Prostate gland (tissue), 2 donors: ENCODE measurements around the gene ODAPH. TPM values are rescaled to one million over a fixed set of nuclear protein-coding genes. Genes with fewer than 3 reads are reported as not detected.
"Not testable (repeated sequence)": the region's sequence is repeated elsewhere in the genome, so short reads cannot be mapped to it uniquely, and the experiment has no call there.

ENCODE experiments used
- DNase-seq: peaks from one replicate; pipeline ENCODE4 v3.0.0-alpha.2; 2019; ENCODE audit warnings: low spot score
- H3K27ac ChIP-seq, 2 donors: fragments of 200-600 bp; sonication (generic); 2 replicates each; pipeline ENCODE4 v1.5.1; 2017 to 2019
- H3K27me3 ChIP-seq: fragments of 200-600 bp; sonication (generic); replicated peaks from 2 replicates; pipeline ENCODE4 v1.5.1; 2019; ENCODE audit not compliant: insufficient read depth
- H3K36me3 ChIP-seq, 2 donors: fragments of 200-600 bp; sonication (generic); 1 replicate in 1 of 2; 2 replicates in 1 of 2; pipeline versions ENCODE4 v1.5.1 to v1.8.1; 2017 to 2019
- H3K4me1 ChIP-seq: fragments of 200-600 bp; sonication (generic); replicated peaks from 2 replicates; pipeline ENCODE4 v1.5.1; 2019
- H3K4me3 ChIP-seq, 2 donors: fragments of 200-600 bp; sonication (generic); 2 replicates each; pipeline ENCODE4 v1.5.1; 2017 to 2019
- H3K9me3 ChIP-seq: fragments of 200-600 bp; sonication (generic); 2 replicates; pipeline ENCODE4 v1.5.1; 2017
- CTCF ChIP-seq, 4 experiments: fragments of 200-600 bp in 2 of 4; fragments of 450-650 bp in 2 of 4; sonication (generic) in 2 of 4; IDR thresholded peaks; 1 replicate in 3 of 4; 2 replicates in 1 of 4; pipeline ENCODE4 v1.5.1; 2016 to 2019; ENCODE audit warnings: antibody characterized with exemption in 4 of 4, mild to moderate bottlenecking in 2 of 4, moderate library complexity in 2 of 4
- POLR2A ChIP-seq: fragments of 450-650 bp; IDR thresholded peaks from one replicate; pipeline ENCODE4 v1.6.1; 2016; ENCODE audit warnings: antibody characterized with exemption, mild to moderate bottlenecking
- POLR2AphosphoS5 ChIP-seq: sonication (generic); formaldehyde crosslinking; IDR thresholded peaks from one replicate; pipeline ENCODE4 v1.6.1; 2017; ENCODE audit warnings: antibody characterized with exemption
- WGBS: methylation state at CpG from one replicate; pipeline ENCODE4 v1.1.5; 2018; 5-methylcytosine and 5-hydroxymethylcytosine counted together
- intact Hi-C: fragments of 100-400 bp; cut with DNase I; formaldehyde crosslinking; loops from one replicate; pipeline ENCODE4 v1.14.2; 2022
- total RNA-seq, 2 donors: library from RNA; depleted of rRNA; stranded (reverse); fragments of >200 nt; gene quantifications; one replicate each; pipeline ENCODE4 v1.1.0, GENCODE V29; 2016

Gene ODAPH
- total RNA-seq, 2 donors from 2014 or later, result not detected

- WGBS, result under 1% methylated on average over 61 of the region's 61 CpGs
- no peaks in the 10 kb centered on the region for H3K4me1 ChIP-seq
- DNase-seq, result peak; percentile 95
- intact Hi-C loops, result loop anchor here (1.0 kb wide), 1 partner anchor 580 kb away; no protein-coding TSS in a partner anchor
- no peaks in the 10 kb centered on the region for H3K27me3 ChIP-seq
- no peaks in the 10 kb centered on the region for H3K36me3 ChIP-seq
- H3K27ac ChIP-seq, result peak within 1 kb of the TSS; percentile 97 to 98
- peak within 1 kb of the TSS; percentile 70 to 75 for H3K4me3 ChIP-seq
- TF ChIP-seq POLR2A (peak; percentile 74), POLR2AphosphoS5 (peak; percentile 97), CTCF (IDR thresholded peaks at IDR 0.05) (peak in 2 of 4 experiments; percentile 26 to 41)
- no peaks in the 10 kb centered on the region for H3K9me3 ChIP-seq
Measured at GRCh38 chr4:75514131-75514948, 41.5 kb upstream of the ODAPH start, which contains the start of the genes RCHY1 and THAP6. Gene RCHY1 (minus strand): TSS chr4:75514403. CDS start chr4:75514286, 117 bp downstream. Gene THAP6 (plus strand): TSS chr4:75514473. CDS start chr4:75515453, 980 bp downstream.

GRCh38 chr4:75514949-75515612 is 40.8 kb upstream of the ODAPH start:
- 41% methylated on average over 9 of the region's 9 CpGs for WGBS
- intact Hi-C loops, result loop anchor here (1.0 kb wide), 1 partner anchor 581 kb away; no protein-coding TSS in a partner anchor
- DNase-seq, result no peak

GRCh38 chr4:75516144-75516543 is 39.7 kb upstream of the ODAPH start:
- intact Hi-C loops, result no loop called here
- Histone ChIP-seq H3K4me3 (no peak overlapping the region), H3K36me3 (no peaks in the 10 kb centered on the region), H3K27me3 (no peaks in the 10 kb centered on the region), H3K27ac (no peak overlapping the region), H3K4me1 (no peaks in the 10 kb centered on the region), H3K9me3 (no peaks in the 10 kb centered on the region)
- 86% methylated on average over 1 of the region's 1 CpG for WGBS
- TF ChIP-seq CTCF (IDR thresholded peaks at IDR 0.05) (no peak), POLR2AphosphoS5 (no peak), POLR2A (no peak)
- DNase-seq, result no peak

More at GRCh38 chr4:75514949-75515612, 40.8 kb upstream of the ODAPH start:
- Histone ChIP-seq H3K27me3 (no peaks in the 10 kb centered on the region), H3K36me3 (no peaks in the 10 kb centered on the region), H3K4me3 (peak overlapping the region; percentile 70 to 75), H3K4me1 (no peaks in the 10 kb centered on the region), H3K9me3 (no peaks in the 10 kb centered on the region), H3K27ac (peak overlapping the region; percentile 97 to 98)
- TF ChIP-seq POLR2A (no peak), CTCF (IDR thresholded peaks at IDR 0.05) (no peak), POLR2AphosphoS5 (no peak)

GRCh38 chr4:75519452-75519851 is 36.4 kb upstream of the ODAPH start:
- intact Hi-C loops, result not testable (repeated sequence)

GRCh38 chr4:75525086-75525485 is 30.8 kb upstream of the ODAPH start:
- Histone ChIP-seq H3K4me3 (no peak overlapping the region), H3K27ac (no peak overlapping the region), H3K9me3 (no peaks in the 10 kb centered on the region), H3K27me3 (no peaks in the 10 kb centered on the region), H3K4me1 (no peaks in the 10 kb centered on the region), H3K36me3 (peaks cover 0 to 5% of the 10 kb centered on the region in 2 donors)
- TF ChIP-seq POLR2AphosphoS5 (no peak), POLR2A (no peak), CTCF (IDR thresholded peaks at IDR 0.05) (no peak)
- intact Hi-C loops, result no loop called here
- DNase-seq, result no peak
- WGBS, result 85% methylated on average over 1 of the region's 1 CpG

More at GRCh38 chr4:75519452-75519851, 36.4 kb upstream of the ODAPH start:
- not testable (repeated sequence) for H3K27ac ChIP-seq, H3K36me3 ChIP-seq, H3K4me1 ChIP-seq, H3K27me3 ChIP-seq, DNase-seq, H3K9me3 ChIP-seq, H3K4me3 ChIP-seq
- 98% methylated on average over 5 of the region's 7 CpGs for WGBS
